Measurements from ENCODE around the gene L3MBTL1. TPM values are rescaled to one million over a fixed set of nuclear protein-coding genes. Genes with fewer than 3 reads are reported as not detected.
A peak's percentile ranks its signal among the peaks of the same experiment; 100 is the strongest.

Gene L3MBTL1
- total and polyA plus RNA-seq, 4 experiments from 2014 or later = 1.3 to 22.5 (median 9.9) TPM

- H3K4me3 ChIP-seq (ENCODE audit: low read length in 2 of 2) = no peak overlapping the region
- no peak overlapping the region for H3K27ac Mint-ChIP-seq
- H3K4me1 ChIP-seq (ENCODE audit: insufficient read depth, low read length) = no peaks in the 10 kb centered on the region
- no peaks in the 10 kb centered on the region for H3K36me3 ChIP-seq (ENCODE audit: insufficient read depth, low read length)
- DNase-seq = no peak
- POLR2A ChIA-PET (ENCODE audit: partially characterized antibody) = no interaction called here
- peaks cover 0 to 2% (median 0%) of the 10 kb centered on the region in 4 donors for H3K4me1 Mint-ChIP-seq
- no peak overlapping the region for H3K4me3 Mint-ChIP-seq
- CTCF ChIA-PET (ENCODE audit: partially characterized antibody) = interaction anchor here (1.2 to 1.6 kb wide), 2 partner anchors 9 to 11 kb away, joined by 3 to 4 read pairs; no protein-coding TSS in a partner anchor
- H3K36me3 Mint-ChIP-seq = peaks cover 14 to 22% of the 10 kb centered on the region in 2 donors
- H3K9me3 Mint-ChIP-seq = peaks cover 0 to 3% (median 0%) of the 10 kb centered on the region in 8 donors
- no peaks in the 10 kb centered on the region for H3K9me3 ChIP-seq (ENCODE audit: control insufficient read depth in 1 of 2, low read length in 2 of 2)
- no peak overlapping the region for H3K27ac ChIP-seq (ENCODE audit: low read depth, low read length)
- peaks cover 2 to 3% of the 10 kb centered on the region in 2 donors for H3K27me3 Mint-ChIP-seq
- intact Hi-C loops (cut with micrococcal nuclease) = no loop called here
- no peaks in the 10 kb centered on the region for H3K27me3 ChIP-seq (ENCODE audit: insufficient read depth, low read length)
Measured at GRCh38 chr20:43545837-43546578, 38.5 kb downstream of the L3MBTL1 start.

- Histone ChIP-seq H3K9me3 (ENCODE audit: control insufficient read depth in 1 of 2, low read length in 2 of 2) (no peaks in the 10 kb centered on the region), H3K36me3 (ENCODE audit: insufficient read depth, low read length) (no peaks in the 10 kb centered on the region), H3K4me3 (ENCODE audit: low read length in 2 of 2) (no peak overlapping the region), H3K27me3 (ENCODE audit: insufficient read depth, low read length) (no peaks in the 10 kb centered on the region), H3K27ac (ENCODE audit: low read depth, low read length) (no peak overlapping the region), H3K4me1 (ENCODE audit: insufficient read depth, low read length) (no peaks in the 10 kb centered on the region)
- Mint-ChIP-seq H3K4me3 (no peak overlapping the region), H3K9me3 (peaks cover 0 to 3% (median 0%) of the 10 kb centered on the region in 8 donors), H3K27ac (no peak overlapping the region), H3K27me3 (peaks cover 2 to 3% of the 10 kb centered on the region in 2 donors), H3K36me3 (peaks cover 14 to 27% of the 10 kb centered on the region in 2 donors), H3K4me1 (no peaks in the 10 kb centered on the region)
- DNase-seq = no peak
- ChIA-PET POLR2A (ENCODE audit: partially characterized antibody) (no interaction called here), CTCF (ENCODE audit: partially characterized antibody) (interaction anchor here (2.5 kb wide), 1 partner anchor 9 kb away, joined by 11 read pairs; no protein-coding TSS in a partner anchor)
- intact Hi-C loops (cut with micrococcal nuclease) = no loop called here
Measured at GRCh38 chr20:43548273-43548880, 40.9 kb downstream of the L3MBTL1 start.

- DNase-seq = no peak
- no peak overlapping the region for H3K27ac ChIP-seq (ENCODE audit: low read depth, low read length)
- H3K4me1 ChIP-seq (ENCODE audit: insufficient read depth, low read length) = no peaks in the 10 kb centered on the region
- H3K36me3 ChIP-seq (ENCODE audit: insufficient read depth, low read length) = no peaks in the 10 kb centered on the region
- ChIA-PET CTCF (ENCODE audit: partially characterized antibody) (interaction anchor here (2.5 kb wide), 1 partner anchor 10 kb away, joined by 11 read pairs; no protein-coding TSS in a partner anchor), POLR2A (ENCODE audit: partially characterized antibody) (no interaction called here)
- Mint-ChIP-seq H3K4me1 (no peaks in the 10 kb centered on the region), H3K27me3 (peaks cover 2 to 3% of the 10 kb centered on the region in 2 donors), H3K4me3 (no peak overlapping the region), H3K9me3 (peaks cover 0 to 3% (median 0%) of the 10 kb centered on the region in 8 donors), H3K36me3 (peaks cover 12 to 23% of the 10 kb centered on the region in 2 donors), H3K27ac (no peak overlapping the region)
- no peak overlapping the region for H3K4me3 ChIP-seq (ENCODE audit: low read length in 2 of 2)
- intact Hi-C loops (cut with micrococcal nuclease) = no loop called here
- H3K9me3 ChIP-seq (ENCODE audit: control insufficient read depth in 1 of 2, low read length in 2 of 2) = no peaks in the 10 kb centered on the region
- H3K27me3 ChIP-seq (ENCODE audit: insufficient read depth, low read length) = no peaks in the 10 kb centered on the region
Measured at GRCh38 chr20:43549416-43550065, 42.0 kb downstream of the L3MBTL1 start.

- ChIA-PET CTCF (ENCODE audit: partially characterized antibody) (interaction anchor here (1.3 to 2.5 kb wide), 2 partner anchors 11 to 12 kb away, joined by 6 to 11 read pairs; no protein-coding TSS in a partner anchor), POLR2A (ENCODE audit: partially characterized antibody) (no interaction called here)
- intact Hi-C loops (cut with micrococcal nuclease) = no loop called here
- H3K27ac Mint-ChIP-seq = no peak overlapping the region
- Histone ChIP-seq H3K36me3 (ENCODE audit: insufficient read depth, low read length) (no peaks in the 10 kb centered on the region), H3K4me1 (ENCODE audit: insufficient read depth, low read length) (no peaks in the 10 kb centered on the region), H3K9me3 (ENCODE audit: control insufficient read depth in 1 of 2, low read length in 2 of 2) (no peaks in the 10 kb centered on the region), H3K27ac (ENCODE audit: low read depth, low read length) (no peak overlapping the region), H3K27me3 (ENCODE audit: insufficient read depth, low read length) (no peaks in the 10 kb centered on the region), H3K4me3 (ENCODE audit: low read length in 2 of 2) (no peak overlapping the region)
- DNase-seq = no peak
- peaks cover 2 to 3% of the 10 kb centered on the region in 2 donors for H3K27me3 Mint-ChIP-seq
- no peaks in the 10 kb centered on the region for H3K4me1 Mint-ChIP-seq
- H3K4me3 Mint-ChIP-seq = no peak overlapping the region
- H3K9me3 Mint-ChIP-seq = peaks cover 0 to 3% (median 0%) of the 10 kb centered on the region in 8 donors
- peaks cover 12 to 22% of the 10 kb centered on the region in 2 donors for H3K36me3 Mint-ChIP-seq
Measured at GRCh38 chr20:43550456-43550855, 43.0 kb downstream of the L3MBTL1 start.

- no peaks in the 10 kb centered on the region for H3K9me3 Mint-ChIP-seq
- H3K27me3 ChIP-seq (ENCODE audit: insufficient read depth, low read length) = no peaks in the 10 kb centered on the region
Measured at GRCh38 chr20:43554369-43554768, 46.9 kb downstream of the L3MBTL1 start.

GRCh38 chr20:43558412-43559146, 51.1 kb downstream of the L3MBTL1 start, which contains the start of gene SGK2:
Gene SGK2 (plus strand): TSS chr20:43559027. CDS start chr20:43566496, 7,469 bp downstream.
- H3K36me3 Mint-ChIP-seq = no peaks in the 10 kb centered on the region
- H3K27ac Mint-ChIP-seq = peak within 1 kb of the TSS in 1 of 7 donors; percentile 62
- Histone ChIP-seq H3K27me3 (ENCODE audit: insufficient read depth, low read length) (no peaks in the 10 kb centered on the region), H3K4me1 (ENCODE audit: insufficient read depth, low read length) (no peaks in the 10 kb centered on the region), H3K4me3 (ENCODE audit: low read length in 2 of 2) (no peak within 1 kb of the TSS), H3K36me3 (ENCODE audit: insufficient read depth, low read length) (no peaks in the 10 kb centered on the region), H3K9me3 (ENCODE audit: control insufficient read depth in 1 of 2, low read length in 2 of 2) (no peaks in the 10 kb centered on the region), H3K27ac (ENCODE audit: low read depth, low read length) (no peak within 1 kb of the TSS)
- peak within 1 kb of the TSS in 1 of 8 donors; percentile 27 for H3K4me3 Mint-ChIP-seq
- ChIA-PET POLR2A (ENCODE audit: partially characterized antibody) (no interaction called here), CTCF (ENCODE audit: partially characterized antibody) (no interaction called here)
- no peak for DNase-seq
- no peaks in the 10 kb centered on the region for H3K9me3 Mint-ChIP-seq
- peaks cover 2% of the 10 kb centered on the region in 2 donors for H3K27me3 Mint-ChIP-seq
- intact Hi-C loops (cut with micrococcal nuclease) = no loop called here
- H3K4me1 Mint-ChIP-seq = no peaks in the 10 kb centered on the region

More at GRCh38 chr20:43554369-43554768, 46.9 kb downstream of the L3MBTL1 start:
- Mint-ChIP-seq H3K27ac (no peak overlapping the region), H3K36me3 (peaks cover 0 to 5% of the 10 kb centered on the region in 2 donors), H3K4me1 (no peaks in the 10 kb centered on the region), H3K4me3 (no peak overlapping the region), H3K27me3 (peaks cover 2% of the 10 kb centered on the region in 2 donors)
- no peaks in the 10 kb centered on the region for H3K36me3 ChIP-seq (ENCODE audit: insufficient read depth, low read length)
- H3K9me3 ChIP-seq (ENCODE audit: control insufficient read depth in 1 of 2, low read length in 2 of 2) = no peaks in the 10 kb centered on the region
- intact Hi-C loops (cut with micrococcal nuclease) = no loop called here
- ChIA-PET POLR2A (ENCODE audit: partially characterized antibody) (no interaction called here), CTCF (ENCODE audit: partially characterized antibody) (no interaction called here)
- no peak for DNase-seq
- H3K4me1 ChIP-seq (ENCODE audit: insufficient read depth, low read length) = no peaks in the 10 kb centered on the region
- no peak overlapping the region for H3K4me3 ChIP-seq (ENCODE audit: low read length in 2 of 2)
- no peak overlapping the region for H3K27ac ChIP-seq (ENCODE audit: low read depth, low read length)
